Psoas muscle (tissue), 8 donors: ENCODE measurements around the gene TEP1. TPM values are rescaled to one million over a fixed set of nuclear protein-coding genes. Genes with fewer than 3 reads are reported as not detected.
"Not testable (repeated sequence)": the region's sequence is repeated elsewhere in the genome, so short reads cannot be mapped to it uniquely, and the experiment has no call there.

ENCODE experiments used
- ATAC-seq, 4 donors: fragments of 200-7000 bp; cut with Tn5 transposase; one replicate each; pipeline ENCODE4 v1.9.1; 2020; ENCODE audit warnings: moderate library complexity in 3 of 4, mild to moderate bottlenecking in 2 of 4
- DNase-seq, 2 donors: peaks; one replicate each; pipeline ENCODE4 v3.0.0-alpha.2; 2020
- H3K27ac ChIP-seq: fragments of 200-600 bp; one replicate; pipeline ENCODE4 v1.8.0; 2022
- H3K27me3 ChIP-seq, 3 donors: fragments of 200-600 bp in 1 of 3; one replicate each; pipeline versions ENCODE4 v1.6.1 to v1.8.0; 2013 to 2022; ENCODE audit warnings: low read length in 2 of 3, mild to moderate bottlenecking in 2 of 3, moderate library complexity in 1 of 3; ENCODE audit not compliant: insufficient read depth in 3 of 3
- H3K36me3 ChIP-seq, 2 donors: fragments of 200-600 bp in 1 of 2; one replicate each; pipeline versions ENCODE4 v1.6.1 to v1.8.0; 2013 to 2022; ENCODE audit warnings: low read depth in 1 of 2, mild to moderate bottlenecking in 1 of 2, moderate library complexity in 1 of 2; ENCODE audit not compliant: insufficient read depth in 1 of 2
- H3K4me1 ChIP-seq: fragments of 200-600 bp; one replicate; pipeline ENCODE4 v1.8.0; 2022
- H3K4me3 ChIP-seq: fragments of 200-600 bp; one replicate; pipeline ENCODE4 v1.8.0; 2022; ENCODE audit warnings: mild to moderate bottlenecking
- H3K9me3 ChIP-seq: fragments of 200-600 bp; one replicate; pipeline ENCODE4 v1.8.0; 2022
- WGBS, 3 donors: extraction: QIAGEN DNeasy Blood & Tissue Kit; methylation state at CpG; one replicate each; pipeline versions ENCODE4 v1.1.6 to v1.1.7; 2013; 5-methylcytosine and 5-hydroxymethylcytosine counted together
- intact Hi-C, 2 donors: fragments of 100-400 bp; cut with DNase I; formaldehyde crosslinking; loops; one replicate each; pipeline versions ENCODE4 v1.11.0 to v1.14.2; 2022
- polyA plus RNA-seq, 3 donors: library from polyadenylated mRNA; stranded (reverse); fragments of 200-250 nt; gene quantifications; one replicate each; pipeline ENCODE4 v1.2.3, GENCODE V29; 2013
- total RNA-seq, 4 donors: library from RNA; stranded (reverse); fragmentation: NEBNext Ultra II Directional in 2 of 4; extraction: Animal tissue kit (Norgen Biotek cat#: 25700) in 2 of 4; gene quantifications; one replicate each; pipeline versions ENCODE4 v1.2.1 to v1.2.4, GENCODE V29; 2021 to 2023
- TF ChIP-seq, protein P1 (sequence below): fragments of 200-600 bp; IDR thresholded peaks from one replicate; pipeline ENCODE4 v1.8.0; 2022; ENCODE audit warnings: antibody characterized with exemption
- donor health status: healthy with polysubstance abuse.
- donor health status: DM: no; HTN: no; CAD: no; lungs with moderate emphysema.
- donor health status: Bipolar disorder and iron deficiency.
- donor health status: healthy.
- donor health status: DM: yes; HTN: yes; CAD: no.
- donor health status: DM: no; HTN: no; CAD: no.
- donor health status: DM: no; HTN: no; CAD: no.
- donor health status: DM: yes; HTN: yes; CAD: no.

The TEP1 gene
- total and polyA plus RNA-seq, 7 donors, result 4.2 to 44.8 (median 14.7) TPM

DNA sequence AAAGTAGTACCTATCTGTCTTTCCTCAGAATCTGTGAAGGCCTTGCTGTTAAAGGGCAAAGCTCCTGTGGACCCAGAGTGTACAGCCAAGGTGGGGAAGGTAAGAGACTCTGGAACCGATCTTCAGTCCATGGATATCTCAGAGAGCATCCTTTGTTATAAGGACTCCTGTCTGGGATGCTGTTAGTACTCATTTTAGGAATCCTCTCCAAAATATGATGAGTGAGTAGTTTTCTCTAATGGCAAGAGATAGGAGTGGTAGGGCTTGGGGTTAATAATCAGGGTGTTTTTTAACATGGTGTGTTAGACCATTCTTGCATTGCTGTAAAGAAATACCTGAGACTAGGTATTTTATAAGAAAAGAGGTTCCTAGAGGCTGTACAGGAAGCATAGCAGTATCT, 67.9 kb downstream of the TEP1 start:
- WGBS, 3 donors, result 94 to 100% (median 96%) methylated on average over 1 of the region's 1 CpG
- H3K36me3 ChIP-seq, result peaks cover 4 to 55% of the 10 kb centered on the region in 2 donors

DNA sequence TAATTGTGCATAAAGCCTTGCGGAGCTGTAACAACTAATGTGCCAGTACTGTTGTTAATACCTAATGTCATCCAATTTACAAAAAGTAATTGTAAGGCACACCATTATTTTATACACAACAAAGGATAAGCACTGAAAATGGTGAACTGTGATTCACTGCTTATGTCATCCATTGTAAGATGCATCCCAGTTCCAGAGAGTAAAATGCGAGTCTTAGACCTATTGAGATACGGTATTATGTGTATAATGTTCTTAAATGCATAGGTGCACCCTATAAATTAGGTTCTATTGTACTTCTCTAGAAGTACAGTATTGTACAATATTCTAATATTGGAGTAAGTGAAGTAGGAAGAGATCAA, 69.5 kb downstream of the TEP1 start:
- peaks cover 4% of the 10 kb centered on the region for H3K4me1 ChIP-seq
- intact Hi-C loops, result loop anchor here (2.0 to 5.0 kb wide), 2 partner anchors 111 to 118 kb away; partner anchors contain the start of genes APEX1 (in 1 of the 2), OSGEP (in 1 of the 2) and PIP4P1 (in 1 of the 2)

More for the DNA sequence above, 67.9 kb downstream of the TEP1 start:
- intact Hi-C loops, result loop anchor here (5.0 kb wide), 1 partner anchor 62 kb away; no protein-coding TSS in a partner anchor
- Histone ChIP-seq H3K27ac (no peak overlapping the region), H3K4me1 (peaks cover 4% of the 10 kb centered on the region), H3K9me3 (no peaks in the 10 kb centered on the region), H3K27me3 (no peaks in the 10 kb centered on the region), H3K4me3 (no peak overlapping the region)
- TF ChIP-seq, protein P1, sequence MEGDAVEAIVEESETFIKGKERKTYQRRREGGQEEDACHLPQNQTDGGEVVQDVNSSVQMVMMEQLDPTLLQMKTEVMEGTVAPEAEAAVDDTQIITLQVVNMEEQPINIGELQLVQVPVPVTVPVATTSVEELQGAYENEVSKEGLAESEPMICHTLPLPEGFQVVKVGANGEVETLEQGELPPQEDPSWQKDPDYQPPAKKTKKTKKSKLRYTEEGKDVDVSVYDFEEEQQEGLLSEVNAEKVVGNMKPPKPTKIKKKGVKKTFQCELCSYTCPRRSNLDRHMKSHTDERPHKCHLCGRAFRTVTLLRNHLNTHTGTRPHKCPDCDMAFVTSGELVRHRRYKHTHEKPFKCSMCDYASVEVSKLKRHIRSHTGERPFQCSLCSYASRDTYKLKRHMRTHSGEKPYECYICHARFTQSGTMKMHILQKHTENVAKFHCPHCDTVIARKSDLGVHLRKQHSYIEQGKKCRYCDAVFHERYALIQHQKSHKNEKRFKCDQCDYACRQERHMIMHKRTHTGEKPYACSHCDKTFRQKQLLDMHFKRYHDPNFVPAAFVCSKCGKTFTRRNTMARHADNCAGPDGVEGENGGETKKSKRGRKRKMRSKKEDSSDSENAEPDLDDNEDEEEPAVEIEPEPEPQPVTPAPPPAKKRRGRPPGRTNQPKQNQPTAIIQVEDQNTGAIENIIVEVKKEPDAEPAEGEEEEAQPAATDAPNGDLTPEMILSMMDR, result no peak
- DNase-seq (no peak), ATAC-seq (no peak)

DNA sequence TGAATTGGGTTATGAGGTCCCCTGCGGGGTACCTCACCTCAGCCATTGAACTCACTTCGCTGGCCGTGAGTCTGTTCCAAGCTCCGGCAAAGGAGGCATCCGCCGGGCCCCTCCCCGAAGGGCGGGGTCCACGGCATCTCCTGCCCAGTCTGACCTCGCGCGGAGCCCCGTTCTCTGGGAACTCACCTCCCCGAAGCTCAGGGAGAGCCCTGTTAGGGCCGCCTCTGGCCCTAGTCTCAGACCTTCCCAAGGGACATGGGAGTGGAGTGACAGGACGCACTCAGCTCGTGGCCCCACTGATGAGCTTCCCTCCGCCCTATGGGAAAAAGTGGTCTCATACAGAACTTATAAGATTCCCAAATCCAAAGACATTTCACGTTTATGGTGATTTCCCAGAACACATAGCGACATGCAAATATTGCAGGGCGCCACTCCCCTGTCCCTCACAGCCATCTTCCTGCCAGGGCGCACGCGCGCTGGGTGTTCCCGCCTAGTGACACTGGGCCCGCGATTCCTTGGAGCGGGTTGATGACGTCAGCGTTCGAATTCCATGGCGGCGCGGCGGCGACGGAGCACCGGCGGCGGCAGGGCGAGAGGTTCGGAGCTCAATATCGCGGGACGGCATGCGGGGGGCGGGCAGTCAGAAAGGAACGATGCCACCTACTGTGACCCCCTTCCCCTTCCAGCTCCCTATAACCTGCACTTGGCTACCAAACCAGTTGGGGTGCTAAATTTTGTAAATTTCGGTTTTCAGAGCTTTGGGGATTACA, 70.0 kb downstream of the TEP1 start, which contains the start of gene PARP2:
TSS of gene PARP2 (plus strand) at position 544 of the 770 bp plus-strand sequence. CDS start at position 551, 7 bp downstream.
- WGBS, 3 donors, result 0% methylated on average over 50 of the region's 50 CpGs
- H3K4me1 ChIP-seq, result peaks cover 4% of the 10 kb centered on the region
- TF ChIP-seq, protein P1, result peak; percentile 8
- H3K27me3 ChIP-seq, result no peaks in the 10 kb centered on the region
- H3K36me3 ChIP-seq, result peaks cover 2 to 34% of the 10 kb centered on the region in 2 donors
- ATAC-seq, result peak; percentile 96 to 97 (median 97)
- DNase-seq, result peak; percentile 97 to 99
- intact Hi-C loops, result loop anchor here (2.0 to 5.0 kb wide), 2 partner anchors 112 to 119 kb away; partner anchors contain the start of genes APEX1 (in 1 of the 2), OSGEP (in 1 of the 2) and PIP4P1 (in 1 of the 2)
- H3K4me3 ChIP-seq, result peak within 1 kb of the TSS; percentile 90
- H3K27ac ChIP-seq, result peak within 1 kb of the TSS; percentile 93
- no peaks in the 10 kb centered on the region for H3K9me3 ChIP-seq

More for the DNA sequence above, 69.5 kb downstream of the TEP1 start:
- ATAC-seq, result no peak
- Histone ChIP-seq H3K9me3 (no peaks in the 10 kb centered on the region), H3K27me3 (no peaks in the 10 kb centered on the region), H3K4me3 (peak overlapping the region; percentile 90), H3K36me3 (peaks cover 2 to 40% of the 10 kb centered on the region in 2 donors), H3K27ac (peak overlapping the region; percentile 93)
- TF ChIP-seq, protein P1, result no peak
- 0 to 2% (median 1%) methylated on average over 3 of the region's 3 CpGs for WGBS, 3 donors
- no peak for DNase-seq

DNA sequence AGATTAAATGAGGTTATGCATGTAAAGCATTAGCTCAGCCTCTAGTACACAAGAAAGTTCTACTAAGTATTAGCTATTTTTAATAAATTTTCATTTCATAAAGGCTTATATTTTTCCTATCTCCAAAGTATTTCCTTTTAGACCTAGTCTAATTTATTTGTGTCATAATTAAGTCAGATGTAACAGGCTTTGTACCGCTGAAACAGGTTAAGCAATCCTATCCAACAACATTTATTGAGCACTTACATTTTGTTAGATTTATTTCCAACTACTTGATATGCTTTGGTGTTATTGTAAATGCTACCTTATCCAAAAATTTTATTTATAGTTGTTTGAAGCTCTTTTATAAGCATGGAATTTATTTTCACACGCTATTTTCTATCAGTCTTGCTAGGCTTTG, 71.7 kb downstream of the TEP1 start:
- TF ChIP-seq, protein P1, result no peak
- Histone ChIP-seq H3K9me3 (no peaks in the 10 kb centered on the region), H3K4me1 (peaks cover 4% of the 10 kb centered on the region), H3K36me3 (peaks cover 2 to 19% of the 10 kb centered on the region in 2 donors), H3K27me3 (no peaks in the 10 kb centered on the region), H3K4me3 (peak overlapping the region; percentile 90), H3K27ac (peak overlapping the region; percentile 93)
- DNase-seq, result no peak
- 57 to 70% (median 57%) methylated on average over 2 of the region's 2 CpGs for WGBS, 3 donors
- intact Hi-C loops, result loop anchor here (2.0 to 5.0 kb wide), 2 partner anchors 113 to 121 kb away; partner anchors contain the start of genes APEX1 (in 1 of the 2), OSGEP (in 1 of the 2) and PIP4P1 (in 1 of the 2)
- ATAC-seq, result no peak

DNA sequence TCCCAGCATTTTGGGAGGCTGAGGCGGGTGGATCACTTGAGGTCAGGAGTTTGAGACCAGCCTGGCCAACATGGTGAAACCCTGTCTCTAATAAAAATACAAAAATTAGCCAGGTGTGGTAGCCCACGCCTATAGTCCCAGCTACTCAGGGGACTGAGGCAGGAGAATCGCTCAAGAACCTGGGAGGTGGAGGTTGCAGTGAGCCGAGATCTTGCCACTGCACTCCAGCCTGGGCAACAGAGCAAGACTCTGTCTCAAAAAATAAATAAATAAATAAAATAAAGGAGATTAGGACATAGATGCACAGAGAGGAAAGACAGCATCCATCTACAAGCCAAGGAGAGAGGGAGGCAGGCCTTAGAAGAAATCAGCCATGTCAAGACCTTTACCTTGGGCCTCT, 72.3 kb downstream of the TEP1 start:
- not testable (repeated sequence) for H3K4me1 ChIP-seq, ATAC-seq, H3K4me3 ChIP-seq, DNase-seq, H3K27ac ChIP-seq, H3K9me3 ChIP-seq, H3K27me3 ChIP-seq
- WGBS, 3 donors, result 85 to 93% (median 88%) methylated on average over 4 of the region's 4 CpGs
- intact Hi-C loops, result loop anchor here in 1 of 2 donors (5.0 kb wide), 1 partner anchor 121 kb away; the partner anchor contains the start of gene PIP4P1
- H3K36me3 ChIP-seq, result peaks cover 2 to 13% of the 10 kb centered on the region in 2 donors
